GM10248 (cell line): ENCODE data around the gene IGF2R.

Experiments
- CTCF ChIA-PET: fragments of 300-600 bp; sonication (Branson Sonifier 250); formaldehyde crosslinking; extraction: SDS; loops from one replicate; lab custom pipeline; 2021; ENCODE audit warnings: antibody characterized with exemption; lab: Yijun Ruan, JAX
- POLR2A ChIA-PET: fragments of 350-650 bp; sonication (Branson Sonifier 250); formaldehyde crosslinking; extraction: SDS; loops from one replicate; lab custom pipeline; 2020; ENCODE audit warnings: antibody characterized with exemption; lab: Yijun Ruan, JAX
- DNase-seq: peaks from one replicate; pipeline ENCODE4 v3.0.0; 2012; ENCODE audit errors: extremely low spot score
- CTCF ChIP-seq: IDR thresholded peaks from 2 replicates; pipeline ENCODE4 v1.5.1; 2012; ENCODE audit warnings: mild to moderate bottlenecking, low read depth; ENCODE audit errors: extremely low read depth, missing control alignments, control extremely low read depth

The IGF2R gene

GRCh38 chr6:160102956-160103824 is 134.3 kb downstream of the IGF2R start:
- POLR2A ChIA-PET = no interaction called here

DNA sequence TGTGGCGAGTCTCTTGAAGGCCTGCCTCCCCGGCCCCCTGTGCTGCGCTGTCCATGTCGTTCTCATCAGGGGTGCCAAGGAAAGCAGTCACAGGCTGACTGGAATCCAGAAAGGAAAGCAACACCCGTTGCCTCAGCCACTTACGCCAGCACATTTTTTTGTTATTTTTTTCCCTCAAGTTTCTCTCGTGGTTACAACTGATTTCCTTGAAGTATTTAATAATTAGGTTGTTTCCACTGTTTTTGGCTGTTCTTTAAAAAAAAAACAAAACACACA is 134.9 kb downstream of the IGF2R start:
- CTCF ChIA-PET = interaction anchor here (1.2 to 1.7 kb wide), 3 partner anchors 10 to 28 kb away, joined by 3 to 4 read pairs (median 3); no protein-coding TSS in a partner anchor
- POLR2A ChIA-PET = no interaction called here
- TF ChIP-seq CTCF = no peak
- no peak for DNase-seq

More at GRCh38 chr6:160102956-160103824, 134.3 kb downstream of the IGF2R start:
- peak; percentile 40 for TF ChIP-seq CTCF
- CTCF ChIA-PET = interaction anchor here (0.9 to 1.4 kb wide), 3 partner anchors 17 to 240 kb away, joined by 3 to 4 read pairs (median 3); no protein-coding TSS in a partner anchor
- DNase-seq = no peak

GRCh38 chr6:160104821-160105517 is 136.1 kb downstream of the IGF2R start:
- CTCF ChIA-PET = interaction anchor here (1.2 to 1.7 kb wide), 3 partner anchors 9 to 29 kb away, joined by 3 to 4 read pairs (median 3); no protein-coding TSS in a partner anchor
- DNase-seq = no peak

DNA sequence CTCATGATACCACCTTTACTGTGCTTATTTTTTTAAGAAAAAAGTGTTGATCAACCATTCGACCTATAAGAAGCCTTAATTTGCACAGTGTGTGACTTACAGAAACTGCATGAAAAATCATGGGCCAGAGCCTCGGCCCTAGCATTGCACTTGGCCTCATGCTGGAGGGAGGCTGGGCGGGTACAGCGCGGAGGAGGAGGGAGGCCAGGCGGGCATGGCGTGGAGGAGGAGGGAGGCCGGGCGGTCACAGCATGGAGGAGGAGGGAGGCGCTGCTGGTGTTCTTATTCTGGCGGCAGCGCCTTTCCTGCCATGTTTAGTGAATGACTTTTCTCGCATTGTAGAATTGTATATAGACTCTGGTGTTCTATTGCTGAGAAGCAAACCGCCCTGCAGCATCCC is 137.1 kb downstream of the IGF2R start:
- POLR2A ChIA-PET = no interaction called here
- CTCF ChIA-PET = no interaction called here
- TF ChIP-seq CTCF = no peak
- DNase-seq = no peak

More at GRCh38 chr6:160104821-160105517, 136.1 kb downstream of the IGF2R start:
- no peak for TF ChIP-seq CTCF
- POLR2A ChIA-PET = no interaction called here

DNA sequence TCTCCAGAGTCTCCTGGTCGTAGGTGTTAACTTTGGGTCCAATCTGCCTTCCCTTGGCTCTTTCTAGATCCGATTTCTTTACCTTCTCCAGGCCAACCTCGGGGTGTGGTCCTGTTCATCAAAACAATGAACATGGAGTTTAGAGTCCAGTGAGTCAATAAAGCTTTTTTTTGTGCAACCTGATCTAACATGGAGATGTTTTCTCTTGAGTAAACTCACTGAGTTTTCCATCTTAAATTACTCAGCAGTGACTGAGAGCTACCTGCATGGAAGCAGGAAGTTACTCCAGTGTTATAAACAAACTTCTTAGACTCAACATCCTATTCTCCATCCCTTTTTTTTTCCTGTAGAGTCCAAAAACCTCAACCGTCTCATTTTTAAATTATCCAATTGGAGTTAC is 137.8 kb downstream of the IGF2R start:
- POLR2A ChIA-PET = no interaction called here
- TF ChIP-seq CTCF = no peak

DNA sequence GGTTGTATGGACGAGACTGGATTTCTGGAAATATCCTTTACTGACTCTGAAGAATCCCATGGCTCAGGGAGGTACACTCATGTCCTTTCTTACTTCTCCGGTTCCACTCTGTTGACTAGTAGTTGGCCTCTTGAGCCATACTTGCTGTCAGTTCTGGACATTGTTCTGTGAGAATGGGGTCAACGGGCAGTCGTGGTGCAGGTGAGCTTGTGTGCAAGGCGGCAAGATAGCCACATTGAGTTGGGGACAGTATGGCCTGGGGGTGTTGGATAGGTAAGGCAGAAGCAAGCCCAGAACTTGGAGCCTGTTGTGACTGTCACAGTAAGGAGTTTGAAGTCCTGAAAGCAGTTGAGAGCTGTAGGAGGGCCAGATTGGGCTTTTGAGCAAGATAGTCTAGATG is 139.2 kb downstream of the IGF2R start:
- ChIA-PET CTCF (no interaction called here), POLR2A (no interaction called here)
- no peak for TF ChIP-seq CTCF
- DNase-seq = no peak

More for the DNA sequence above, 137.8 kb downstream of the IGF2R start:
- CTCF ChIA-PET = no interaction called here
- DNase-seq = no peak
